Astrocyte (in vitro differentiated cells and primary cell): ENCODE measurements around the gene TEX29.

Source experiments
- CTCF ChIP-seq: IDR thresholded peaks from 2 replicates; pipeline ENCODE4 v1.5.1; 2011; ENCODE audit warnings: low read depth, mild to moderate bottlenecking, inconsistent platforms, low read length, moderate library complexity; ENCODE audit not compliant: insufficient read depth
- EZH2 ChIP-seq: IDR thresholded peaks from 2 replicates; pipeline ENCODE4 v1.6.1; 2012; ENCODE audit warnings: mild to moderate bottlenecking, low read length, inconsistent platforms; ENCODE audit not compliant: insufficient read depth

- TF ChIP-seq CTCF, result no peak
- TF ChIP-seq EZH2, result no peak
Observed at GRCh38 chr13:111370147-111370546, 49.7 kb downstream of the TEX29 start.
